PFSK-1 (cell line): ENCODE results near the gene MBOAT2.

Experiments
- FOXP2 ChIP-seq: optimal IDR thresholded peaks from 2 replicates; pipeline ENCODE3; 2011; ENCODE audit warnings: borderline replicate concordance, control low read depth, inconsistent platforms; ENCODE audit not compliant: insufficient read depth; ENCODE audit errors: extremely low read length, extremely low read depth
- POLR2AphosphoS5 ChIP-seq: IDR thresholded peaks from 2 replicates; pipeline ENCODE4 v1.6.1; 2012; ENCODE audit warnings: low read depth, mild to moderate bottlenecking, control low read depth, low read length, moderate library complexity
- REST ChIP-seq, 2 experiments: IDR thresholded peaks; 2 replicates each; pipeline versions ENCODE4 v1.6.1 to v1.8.0; 2011 to 2012; ENCODE audit warnings: low read depth in 2 of 2, low read length in 2 of 2, control low read depth in 1 of 2, inconsistent platforms in 1 of 2, mild to moderate bottlenecking in 1 of 2, moderate library complexity in 1 of 2; ENCODE audit not compliant: insufficient read depth in 1 of 2
- SIN3A ChIP-seq: IDR thresholded peaks from 2 replicates; pipeline ENCODE4 v1.6.1; 2012; ENCODE audit warnings: mild to moderate bottlenecking, low read length, moderate library complexity, borderline replicate concordance; ENCODE audit not compliant: insufficient read depth
- TAF1 ChIP-seq: IDR thresholded peaks from 2 replicates; pipeline ENCODE4 v1.6.1; 2012; ENCODE audit warnings: low read length, control low read depth, borderline replicate concordance; ENCODE audit not compliant: insufficient read depth

MBOAT2 gene

GRCh38 chr2:8935982-8936381, 67.5 kb downstream of the MBOAT2 start:
- no peak for TF ChIP-seq TAF1
- TF ChIP-seq POLR2AphosphoS5, result no peak
- no peak for TF ChIP-seq REST (IDR thresholded peaks at IDR 0.05; ENCODE audit: insufficient read depth in 1 of 2, low read depth in 2 of 2, low read length in 2 of 2)
- no peak for TF ChIP-seq FOXP2
- TF ChIP-seq SIN3A, result no peak

GRCh38 chr2:8934338-8934737, 69.1 kb downstream of the MBOAT2 start:
- TF ChIP-seq FOXP2 (no peak), POLR2AphosphoS5 (no peak), TAF1 (no peak), REST (IDR thresholded peaks at IDR 0.05; ENCODE audit: insufficient read depth in 1 of 2, low read depth in 2 of 2, low read length in 2 of 2) (no peak), SIN3A (no peak)

GRCh38 chr2:8932702-8933101, 70.8 kb downstream of the MBOAT2 start:
- TF ChIP-seq TAF1, result no peak
- no peak for TF ChIP-seq REST (IDR thresholded peaks at IDR 0.05; ENCODE audit: insufficient read depth in 1 of 2, low read depth in 2 of 2, low read length in 2 of 2)
- TF ChIP-seq FOXP2, result no peak
- no peak for TF ChIP-seq SIN3A
- TF ChIP-seq POLR2AphosphoS5, result no peak

DNA sequence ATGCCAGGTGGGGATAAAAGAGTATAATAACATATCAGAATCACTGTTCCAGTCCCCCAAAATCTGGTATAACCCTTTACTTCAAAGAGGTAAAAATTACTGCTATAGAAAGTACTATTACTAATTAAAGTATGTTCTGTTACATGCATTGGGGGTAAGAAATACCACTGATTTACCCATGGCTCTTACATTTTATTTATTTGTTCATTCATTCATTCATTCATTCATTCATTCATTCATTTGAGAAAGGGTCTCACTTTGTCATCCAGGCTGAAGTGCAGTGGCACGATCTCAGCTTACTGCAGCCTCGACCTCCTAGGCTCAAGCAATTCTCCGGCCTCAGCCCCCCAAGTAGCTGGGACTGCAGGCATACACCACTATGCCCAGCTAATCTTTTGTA, 74.4 kb downstream of the MBOAT2 start:
- no peak for TF ChIP-seq FOXP2
- no peak for TF ChIP-seq TAF1
- no peak for TF ChIP-seq POLR2AphosphoS5
- no peak for TF ChIP-seq REST (IDR thresholded peaks at IDR 0.05; ENCODE audit: insufficient read depth in 1 of 2, low read depth in 2 of 2, low read length in 2 of 2)
- TF ChIP-seq SIN3A, result no peak
